ENCODE results near the gene MDM2.

- TF ChIP-seq, protein P1, sequence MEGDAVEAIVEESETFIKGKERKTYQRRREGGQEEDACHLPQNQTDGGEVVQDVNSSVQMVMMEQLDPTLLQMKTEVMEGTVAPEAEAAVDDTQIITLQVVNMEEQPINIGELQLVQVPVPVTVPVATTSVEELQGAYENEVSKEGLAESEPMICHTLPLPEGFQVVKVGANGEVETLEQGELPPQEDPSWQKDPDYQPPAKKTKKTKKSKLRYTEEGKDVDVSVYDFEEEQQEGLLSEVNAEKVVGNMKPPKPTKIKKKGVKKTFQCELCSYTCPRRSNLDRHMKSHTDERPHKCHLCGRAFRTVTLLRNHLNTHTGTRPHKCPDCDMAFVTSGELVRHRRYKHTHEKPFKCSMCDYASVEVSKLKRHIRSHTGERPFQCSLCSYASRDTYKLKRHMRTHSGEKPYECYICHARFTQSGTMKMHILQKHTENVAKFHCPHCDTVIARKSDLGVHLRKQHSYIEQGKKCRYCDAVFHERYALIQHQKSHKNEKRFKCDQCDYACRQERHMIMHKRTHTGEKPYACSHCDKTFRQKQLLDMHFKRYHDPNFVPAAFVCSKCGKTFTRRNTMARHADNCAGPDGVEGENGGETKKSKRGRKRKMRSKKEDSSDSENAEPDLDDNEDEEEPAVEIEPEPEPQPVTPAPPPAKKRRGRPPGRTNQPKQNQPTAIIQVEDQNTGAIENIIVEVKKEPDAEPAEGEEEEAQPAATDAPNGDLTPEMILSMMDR (IDR thresholded peaks at IDR 0.05; ENCODE audit: low read depth, low read length) = no peak
- no peak for TF ChIP-seq EZH2phosphoT487 (IDR thresholded peaks at IDR 0.05; ENCODE audit: low read depth)
Observed at GRCh38 chr12:68837215-68837614, 29.2 kb downstream of the MDM2 start.

All from OCI-LY3 (cell line).